Hepatocyte (in vitro differentiated cells): Measurements from ENCODE around the gene CHMP5.

Experiments
- EZH2 ChIP-seq: fragments of 200-600 bp; sonication (generic); IDR thresholded peaks from 2 replicates; pipeline ENCODE4 v1.6.1; 2016; ENCODE audit warnings: antibody characterized with exemption, mild to moderate bottlenecking, borderline replicate concordance
- EZH2phosphoT487 ChIP-seq: fragments of 200-600 bp; sonication (generic); IDR thresholded peaks from one replicate; pipeline ENCODE4 v1.6.1; 2018; ENCODE audit warnings: antibody characterized with exemption, mild to moderate bottlenecking, low read depth, moderate library complexity; ENCODE audit not compliant: unreplicated experiment, severe bottlenecking
- TF ChIP-seq, protein P1 (sequence below): fragments of 200-600 bp; sonication (generic); IDR thresholded peaks from 2 replicates; pipeline ENCODE4 v1.5.1; 2016; ENCODE audit warnings: antibody characterized with exemption, mild to moderate bottlenecking; ENCODE audit not compliant: poor library complexity

DNA sequence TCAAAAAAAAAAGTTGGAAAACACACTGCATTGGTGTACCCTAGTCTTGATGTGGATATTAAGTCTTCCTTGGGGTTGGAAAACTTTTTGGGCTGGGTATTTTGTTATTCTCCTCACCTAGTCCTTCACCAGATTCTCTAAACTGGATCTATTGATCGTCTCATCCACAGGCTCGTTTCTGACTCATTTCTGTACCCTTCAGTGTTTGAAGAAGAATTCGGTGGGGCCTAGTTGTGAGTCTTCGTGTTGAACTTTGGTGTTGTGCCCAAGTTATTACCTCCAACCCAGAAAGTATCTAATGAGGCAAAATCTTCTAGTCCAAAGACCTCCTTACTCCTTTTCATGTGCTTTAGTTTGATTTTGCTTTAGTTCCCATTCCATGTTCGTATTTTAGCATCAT is 27.1 kb downstream of the CHMP5 start:
- TF ChIP-seq, protein P1, sequence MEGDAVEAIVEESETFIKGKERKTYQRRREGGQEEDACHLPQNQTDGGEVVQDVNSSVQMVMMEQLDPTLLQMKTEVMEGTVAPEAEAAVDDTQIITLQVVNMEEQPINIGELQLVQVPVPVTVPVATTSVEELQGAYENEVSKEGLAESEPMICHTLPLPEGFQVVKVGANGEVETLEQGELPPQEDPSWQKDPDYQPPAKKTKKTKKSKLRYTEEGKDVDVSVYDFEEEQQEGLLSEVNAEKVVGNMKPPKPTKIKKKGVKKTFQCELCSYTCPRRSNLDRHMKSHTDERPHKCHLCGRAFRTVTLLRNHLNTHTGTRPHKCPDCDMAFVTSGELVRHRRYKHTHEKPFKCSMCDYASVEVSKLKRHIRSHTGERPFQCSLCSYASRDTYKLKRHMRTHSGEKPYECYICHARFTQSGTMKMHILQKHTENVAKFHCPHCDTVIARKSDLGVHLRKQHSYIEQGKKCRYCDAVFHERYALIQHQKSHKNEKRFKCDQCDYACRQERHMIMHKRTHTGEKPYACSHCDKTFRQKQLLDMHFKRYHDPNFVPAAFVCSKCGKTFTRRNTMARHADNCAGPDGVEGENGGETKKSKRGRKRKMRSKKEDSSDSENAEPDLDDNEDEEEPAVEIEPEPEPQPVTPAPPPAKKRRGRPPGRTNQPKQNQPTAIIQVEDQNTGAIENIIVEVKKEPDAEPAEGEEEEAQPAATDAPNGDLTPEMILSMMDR = no peak
- TF ChIP-seq EZH2phosphoT487 = no peak
- no peak for TF ChIP-seq EZH2
